Measurements from ENCODE around the gene FGD6.
"Not testable (repeated sequence)": the region's sequence is repeated elsewhere in the genome, so short reads cannot be mapped to it uniquely, and the experiment has no call there.

The FGD6 gene

DNA sequence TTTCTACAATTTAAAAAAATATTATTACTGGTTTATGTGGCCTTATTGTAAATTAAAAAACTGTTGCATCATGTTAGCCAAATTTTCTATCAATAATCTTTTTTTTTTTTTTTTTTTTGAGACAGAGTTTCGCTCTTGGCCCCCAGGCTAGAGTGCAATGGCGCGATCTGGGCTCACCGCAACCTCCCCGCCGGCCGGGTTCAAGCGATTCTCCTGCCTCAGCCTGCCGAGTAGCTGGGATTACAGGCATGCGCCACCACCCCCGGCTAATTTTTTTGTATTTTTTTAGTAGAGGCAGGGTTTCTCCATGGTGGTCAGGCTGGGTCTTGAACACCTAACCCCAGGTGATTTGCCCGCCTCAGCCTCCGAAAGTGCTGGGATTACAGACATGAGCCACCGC is 16.9 kb upstream of the FGD6 start:
- DNase-seq (ENCODE audit: low spot score): not testable (repeated sequence)

GRCh38 chr12:95231190-95231589 is 13.9 kb upstream of the FGD6 start:
- no peak for DNase-seq (ENCODE audit: low spot score)

GRCh38 chr12:95230313-95230712 is 13.0 kb upstream of the FGD6 start:
- no peak for DNase-seq (ENCODE audit: low spot score)

DNA sequence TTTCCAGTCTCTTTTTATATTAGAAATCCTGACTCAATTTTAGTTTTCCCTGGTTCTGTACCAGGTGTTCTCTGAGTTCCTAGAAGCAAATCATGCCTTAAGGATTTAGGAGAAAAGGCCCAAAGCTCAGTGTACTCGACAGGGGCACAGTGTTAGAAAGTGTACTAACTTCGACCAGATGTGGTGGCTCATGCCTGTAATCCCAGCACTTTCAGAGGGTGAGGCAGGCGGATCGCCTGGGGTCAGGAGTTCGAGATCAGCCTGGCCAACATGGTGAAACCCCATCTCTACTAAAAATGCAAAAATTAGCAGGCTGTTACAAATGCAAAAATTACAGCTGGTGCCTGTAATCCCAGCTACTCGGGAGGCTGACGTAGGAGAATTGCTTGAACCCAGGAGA is 12.4 kb upstream of the FGD6 start:
- no peak for DNase-seq (ENCODE audit: low spot score)

DNA sequence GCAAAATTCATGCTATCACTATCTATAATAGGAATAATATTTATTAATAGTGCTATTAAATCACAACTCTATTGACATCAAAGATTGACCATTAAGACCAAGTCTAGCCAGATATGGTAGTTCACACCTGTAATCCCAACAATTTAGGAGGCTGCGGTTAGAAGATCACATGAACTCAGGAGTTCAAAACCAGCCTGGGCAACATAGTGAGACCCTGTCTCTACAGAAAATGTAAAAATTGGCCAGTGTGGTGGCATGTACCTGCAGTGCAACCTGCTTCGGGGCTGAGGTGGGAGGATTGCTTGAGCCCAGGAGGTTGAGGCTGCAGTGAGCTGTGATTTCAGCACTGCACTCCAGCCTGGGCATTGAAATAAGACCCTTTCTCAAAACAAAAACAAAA is 11.3 kb upstream of the FGD6 start:
- no peak for DNase-seq (ENCODE audit: low spot score)

DNA sequence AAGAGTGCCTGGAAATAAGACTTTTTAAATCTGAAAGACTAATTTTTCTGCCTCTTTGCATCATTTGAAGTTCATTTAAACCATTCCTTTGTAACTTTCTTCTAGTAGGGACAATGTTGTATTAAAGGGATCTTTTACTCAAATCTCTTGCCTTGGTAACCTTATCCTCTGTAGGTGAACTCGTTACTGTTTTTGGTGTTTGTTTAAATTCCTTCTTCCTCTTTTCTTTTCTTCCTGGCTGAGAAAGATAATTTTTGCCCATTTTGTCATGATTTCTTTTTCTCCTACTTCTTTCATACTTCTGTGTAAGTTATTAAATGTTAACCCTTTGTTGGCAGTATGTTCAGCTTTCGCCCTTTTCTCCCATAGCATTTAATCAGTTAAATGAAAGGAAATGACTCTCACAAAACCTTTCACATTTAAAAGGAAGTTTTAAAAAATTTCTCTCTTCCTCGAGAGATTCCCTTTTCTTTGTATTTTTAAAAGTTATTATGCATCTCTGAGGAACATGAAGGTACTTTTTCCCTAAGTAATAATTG is 10.6 kb upstream of the FGD6 start:
- DNase-seq (ENCODE audit: low spot score): no peak

DNA sequence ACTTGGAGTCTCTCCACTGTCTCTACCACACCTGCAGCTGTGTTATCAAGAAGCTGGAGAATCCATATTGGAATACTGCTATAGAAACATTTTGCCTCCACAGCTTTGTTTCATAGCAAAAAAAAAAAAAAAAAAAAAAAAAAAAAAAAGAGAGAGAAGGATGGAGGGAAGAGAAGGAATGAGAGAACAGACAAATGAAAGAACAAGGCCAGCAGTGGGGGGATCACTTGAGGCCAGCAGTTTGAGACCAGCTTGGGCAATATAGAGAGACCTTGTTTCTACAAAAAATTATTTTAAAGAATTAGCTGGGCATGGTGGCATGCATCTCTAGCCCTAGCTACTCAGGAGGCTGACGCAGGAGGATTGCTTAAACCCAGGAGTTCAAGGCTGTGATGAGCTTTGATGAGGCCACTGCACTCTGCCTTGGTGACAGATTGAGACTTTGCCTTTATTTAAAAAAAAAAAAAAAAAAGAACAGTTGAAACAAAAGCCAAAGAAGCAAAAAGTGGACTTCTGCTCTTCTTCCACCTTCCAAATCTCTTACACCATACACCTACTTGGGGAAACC is 8.5 kb upstream of the FGD6 start:
- no peak for DNase-seq (ENCODE audit: low spot score)

GRCh38 chr12:95224202-95225170 is 7.2 kb upstream of the FGD6 start:
- no peak for DNase-seq (ENCODE audit: low spot score)

DNA sequence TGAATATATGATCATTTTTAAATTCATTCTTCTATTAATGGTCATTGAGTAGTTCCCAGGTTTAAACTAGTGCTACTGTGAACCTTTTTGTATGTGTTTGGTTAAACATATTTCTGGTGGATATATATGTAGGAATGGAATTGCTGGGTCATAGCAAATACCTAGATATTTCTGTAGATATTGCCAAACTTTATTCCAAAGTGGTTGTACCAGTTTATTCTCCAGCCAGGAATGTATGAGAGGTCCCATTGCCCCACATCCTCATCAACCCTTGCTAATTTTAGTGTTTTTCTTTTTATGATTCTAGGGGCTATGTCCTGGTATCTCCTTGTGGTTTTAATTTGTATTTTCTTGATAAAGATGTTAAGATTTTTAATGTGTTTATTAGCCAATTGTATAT is 3.5 kb upstream of the FGD6 start:
- no peak for DNase-seq (ENCODE audit: low spot score)

GRCh38 chr12:95220190-95220589 is 2.9 kb upstream of the FGD6 start:
- DNase-seq (ENCODE audit: low spot score): no peak

- DNase-seq (ENCODE audit: low spot score): peak; percentile 84
These were observed 1.2 kb upstream of the FGD6 start for GRCh38 chr12:95218150-95219133.

DNA sequence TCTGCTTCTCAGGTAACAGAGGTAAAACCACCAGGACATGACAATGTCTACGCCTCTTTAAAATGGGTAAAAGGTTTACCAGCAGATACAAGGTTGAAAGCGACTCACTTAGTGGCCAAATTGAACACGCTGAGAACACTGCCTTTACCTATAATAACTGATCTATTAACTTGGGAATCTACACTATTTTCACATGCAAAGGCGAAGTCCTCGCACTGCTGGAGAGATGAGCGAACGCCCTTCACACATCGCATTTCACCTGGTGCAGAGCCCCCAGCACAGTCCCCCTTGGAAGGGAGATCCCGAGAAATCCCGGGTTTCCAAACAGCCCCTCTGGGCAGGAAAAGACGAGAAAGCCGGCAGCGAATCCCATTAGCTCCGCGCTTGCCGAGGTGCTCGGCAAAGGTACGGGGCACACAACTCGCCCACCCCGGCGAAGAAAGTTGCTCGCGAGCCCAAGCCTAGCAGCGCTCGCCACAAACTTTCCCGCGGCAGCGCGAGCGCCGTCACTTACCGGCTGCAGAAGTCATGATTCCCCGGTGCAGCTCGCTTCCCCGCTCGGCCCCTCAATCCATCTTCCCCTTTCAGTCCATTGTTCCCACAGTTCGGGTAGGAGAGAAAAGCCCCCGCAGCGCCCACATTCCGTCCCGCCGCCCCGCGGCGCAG is 423 bp downstream of the FGD6 start:
- peak; percentile 53 for DNase-seq (ENCODE audit: low spot score)

- peak; percentile 58 for DNase-seq (ENCODE audit: low spot score)
These were observed 1.3 kb downstream of the FGD6 start for GRCh38 chr12:95215949-95216348.

DNA sequence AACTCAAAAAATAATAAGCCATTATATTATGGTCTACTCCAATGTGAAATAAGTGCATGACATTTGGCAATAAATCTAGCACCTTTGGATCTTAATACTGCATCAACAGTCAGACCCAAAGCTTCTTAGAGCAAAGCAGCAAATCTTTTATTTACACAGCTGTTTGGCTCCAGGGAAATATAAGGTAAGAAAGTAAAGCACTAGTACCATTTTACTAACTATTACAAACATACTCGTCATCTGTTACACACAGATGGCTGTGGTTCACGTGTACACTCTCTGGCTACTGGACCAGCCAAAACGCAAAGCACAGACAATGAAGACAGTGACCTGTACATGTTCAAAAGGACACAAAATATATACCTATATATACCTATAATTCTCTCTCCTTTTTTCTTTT is 2.8 kb downstream of the FGD6 start:
- DNase-seq (ENCODE audit: low spot score): no peak

DNA sequence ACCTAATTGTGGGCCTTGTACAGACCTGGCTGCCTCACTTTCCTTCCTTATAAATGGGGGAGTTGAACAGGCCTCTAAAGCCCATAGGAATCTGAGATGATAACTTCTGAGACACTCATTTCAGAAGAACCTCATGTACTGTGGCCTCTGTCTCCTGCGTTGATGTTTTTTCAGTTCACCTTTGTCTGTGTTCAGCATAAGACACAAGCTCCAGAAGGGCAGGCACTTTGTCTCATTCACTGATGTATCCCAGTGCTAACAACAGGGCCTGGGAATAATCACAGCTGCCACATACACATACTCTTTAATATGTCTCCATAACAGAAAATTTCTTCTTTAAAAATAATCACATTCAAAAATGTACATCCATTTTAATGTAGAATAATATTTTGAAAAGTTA is 3.3 kb downstream of the FGD6 start:
- DNase-seq (ENCODE audit: low spot score): no peak

DNA sequence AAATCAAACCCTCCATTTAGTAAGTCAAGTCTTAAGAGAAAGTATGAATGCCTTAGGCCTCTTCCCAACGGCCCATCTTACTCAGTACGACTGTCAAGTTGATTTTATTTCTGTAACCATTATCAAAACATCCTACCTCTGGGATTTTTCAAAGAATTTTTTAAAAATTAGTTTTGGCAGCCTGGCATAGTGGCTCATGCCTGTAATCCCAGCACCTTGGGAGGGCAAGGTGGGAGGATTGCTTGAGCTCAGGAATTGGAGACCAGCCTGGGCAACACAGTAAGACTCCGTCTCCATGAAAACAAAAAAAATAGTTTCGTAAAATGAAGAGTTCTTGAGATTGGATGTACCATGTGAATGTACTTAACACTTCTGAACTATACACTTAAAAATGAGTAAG is 4.1 kb downstream of the FGD6 start:
- no peak for DNase-seq (ENCODE audit: low spot score)

- no peak for DNase-seq (ENCODE audit: low spot score)
These were observed 4.7 kb downstream of the FGD6 start for GRCh38 chr12:95212586-95212985.

DNA sequence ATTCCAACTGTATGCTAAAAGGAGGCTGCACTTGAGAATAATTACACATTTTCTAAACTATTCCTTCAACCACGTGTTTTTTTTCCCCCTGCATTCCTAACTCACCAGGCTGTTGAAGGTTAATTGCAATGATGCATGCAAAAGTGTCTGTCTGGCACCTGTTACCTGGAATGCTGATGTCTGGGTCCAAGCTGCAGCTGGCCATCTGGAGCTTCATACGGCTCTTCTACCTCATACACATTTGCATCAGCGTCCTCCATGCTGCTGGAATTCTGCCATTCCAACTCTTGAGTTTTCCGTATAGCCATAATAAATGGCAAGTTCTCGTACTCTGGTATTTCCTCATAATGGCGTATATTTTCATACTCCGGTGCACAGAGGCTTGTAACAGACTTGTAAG is 8.6 kb downstream of the FGD6 start:
- no peak for DNase-seq (ENCODE audit: low spot score)

DNA sequence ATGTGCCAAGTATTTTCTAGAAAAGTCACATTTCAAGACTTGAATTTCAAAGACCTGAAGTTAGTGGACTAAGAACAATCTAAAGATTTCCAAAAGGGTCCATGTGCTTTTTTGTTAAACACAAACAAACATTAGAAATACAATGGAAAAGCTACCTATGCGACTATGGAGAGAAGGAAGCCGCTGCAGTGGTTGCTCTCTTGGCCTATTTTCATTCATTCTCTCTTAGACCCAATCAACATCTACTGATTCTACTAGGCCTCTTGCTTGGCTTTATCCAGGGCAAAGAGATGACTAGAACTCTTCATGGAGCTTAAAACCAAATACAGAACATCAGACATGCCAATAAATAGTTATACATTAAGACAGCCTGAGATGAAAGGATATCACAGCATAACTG is 9.9 kb downstream of the FGD6 start:
- no peak for DNase-seq (ENCODE audit: low spot score)

DNA sequence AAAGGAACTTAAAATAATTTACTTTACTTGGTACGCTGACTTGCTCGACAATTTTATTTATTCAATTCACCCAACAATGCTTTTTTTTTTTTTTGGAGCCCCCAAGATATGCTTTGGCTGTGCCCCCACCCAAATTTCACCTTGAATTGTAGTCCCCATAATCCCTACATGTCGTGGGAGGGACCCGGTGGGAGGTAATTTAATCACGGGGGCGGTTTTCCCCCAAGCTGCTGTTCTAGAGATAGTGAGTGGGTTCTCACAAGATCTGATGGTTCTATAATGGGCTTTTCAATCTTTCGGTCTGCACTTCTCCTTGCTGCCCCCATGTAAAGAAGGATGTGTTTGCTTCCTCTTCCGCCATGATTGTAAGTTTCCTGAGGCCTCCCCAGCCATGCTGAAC is 10.4 kb downstream of the FGD6 start:
- no peak for DNase-seq (ENCODE audit: low spot score)

DNA sequence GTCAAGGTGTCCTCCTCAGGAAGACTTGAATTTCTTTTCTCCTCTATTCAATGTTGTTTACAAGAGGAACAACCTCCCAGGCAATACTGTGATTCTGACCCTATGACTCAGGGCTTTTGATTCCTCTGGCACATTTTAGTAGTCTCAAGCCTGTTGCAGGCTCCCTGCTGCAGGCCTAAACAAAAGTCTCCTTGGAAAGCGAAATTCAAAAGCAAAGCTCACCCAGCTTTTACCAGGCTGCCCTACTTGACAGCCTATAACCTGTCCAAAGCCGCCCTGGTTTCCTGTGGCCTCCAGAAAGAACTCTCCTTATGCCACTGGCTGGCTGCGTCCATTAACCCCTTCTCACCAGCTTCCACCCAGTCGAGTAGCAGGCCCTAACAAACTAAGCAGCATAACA is 11.6 kb downstream of the FGD6 start:
- peak; percentile 31 for DNase-seq (ENCODE audit: low spot score)

Data from SW480 (cell line).